Amygdala (tissue), 56 donors: ENCODE results near the gene NUP62.

Experiments
- DNase-seq, 56 donors: peaks; one replicate each; lab custom pipeline; 2025; lab: John Stamatoyannopoulos, UW

The NUP62 gene

DNA sequence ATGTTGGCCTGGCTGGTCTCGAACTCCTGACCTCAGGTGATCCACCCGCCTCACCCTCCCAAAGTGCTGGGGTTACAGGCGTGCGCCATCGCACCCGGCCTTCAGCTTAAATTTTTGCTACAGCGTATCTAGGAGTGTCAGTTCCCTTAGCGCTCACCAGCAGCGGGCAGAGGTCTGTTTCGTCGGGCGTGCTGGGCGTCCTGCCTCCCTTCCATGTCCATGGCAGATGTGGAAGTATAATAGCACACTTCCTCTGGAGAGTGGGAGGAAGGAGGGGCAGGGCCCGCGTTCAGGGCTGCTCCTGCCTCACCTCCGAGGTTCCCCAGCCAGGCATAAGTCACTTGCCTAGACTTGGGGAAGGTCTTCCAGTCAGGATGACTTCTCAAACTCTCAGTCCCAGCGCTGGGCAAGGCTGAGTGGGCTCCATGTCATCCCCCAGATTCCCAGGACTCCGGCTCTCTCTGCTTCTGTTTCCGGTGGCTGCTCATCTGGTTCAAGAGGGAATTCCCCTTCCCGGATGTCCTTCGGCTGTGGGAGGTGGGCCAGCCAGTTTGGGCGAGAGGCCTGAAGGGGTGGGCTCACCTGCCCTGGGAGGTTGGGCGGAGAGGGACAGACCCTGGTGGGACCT lies 42.2 kb downstream of the NUP62 start:
- DNase-seq: no peak

DNA sequence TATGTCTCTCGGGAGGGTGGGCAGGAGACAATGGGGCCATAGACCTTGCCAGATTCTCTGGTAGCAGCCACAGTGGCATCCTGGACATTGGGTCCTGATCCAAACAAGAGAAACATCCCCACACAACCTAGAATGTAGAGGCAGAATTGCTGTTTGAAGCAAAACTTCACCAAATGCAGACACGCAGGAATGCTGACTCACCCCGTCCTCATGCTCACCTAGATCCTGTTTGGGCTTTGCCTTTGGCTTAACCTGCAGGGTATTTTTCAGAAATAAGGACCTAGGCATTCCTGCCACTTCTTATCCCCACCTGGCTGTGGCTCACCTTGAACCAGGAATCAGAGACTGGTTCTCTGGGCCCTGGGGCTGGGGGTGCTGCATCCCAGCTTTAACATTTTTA lies 44.5 kb downstream of the NUP62 start:
- no peak for DNase-seq

DNA sequence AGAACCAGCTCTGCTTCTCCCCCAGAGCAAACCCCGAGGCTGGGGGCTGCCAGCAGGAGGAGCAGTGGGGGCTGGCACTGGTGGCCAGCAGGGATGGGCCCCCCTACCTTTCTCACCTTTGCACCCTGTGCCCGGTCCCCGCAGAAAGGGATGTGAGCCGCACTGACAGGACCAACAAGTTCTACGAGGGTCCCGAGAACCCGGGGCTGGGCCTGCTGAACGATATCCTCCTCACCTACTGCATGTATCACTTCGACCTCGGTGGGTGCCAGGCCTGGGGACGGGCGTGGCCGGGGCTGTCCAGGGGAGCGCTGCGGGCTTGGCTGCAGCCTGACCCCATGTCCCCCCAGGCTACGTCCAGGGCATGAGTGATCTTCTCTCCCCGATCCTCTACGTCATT lies 45.2 kb downstream of the NUP62 start:
- no peak for DNase-seq

DNA sequence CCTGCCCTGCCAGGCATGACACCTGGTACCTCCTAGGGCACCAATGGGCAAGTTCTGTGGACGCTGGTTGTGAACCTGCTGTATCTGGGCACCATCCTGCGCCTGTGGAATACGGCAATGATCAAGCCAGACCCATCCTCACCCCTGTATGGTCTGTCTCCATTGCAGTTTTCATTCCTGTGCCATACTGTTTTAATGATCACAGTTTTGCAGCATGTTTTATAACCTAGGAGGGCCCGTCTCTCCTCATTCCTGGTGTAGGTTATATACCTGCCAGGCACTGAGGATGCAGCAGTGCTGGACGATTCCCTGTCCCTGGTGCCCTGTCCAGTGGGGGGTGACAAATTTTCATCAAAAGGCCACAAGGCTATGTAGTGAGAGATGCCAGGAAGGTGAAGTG lies 46.2 kb downstream of the NUP62 start:
- DNase-seq: no peak

DNA sequence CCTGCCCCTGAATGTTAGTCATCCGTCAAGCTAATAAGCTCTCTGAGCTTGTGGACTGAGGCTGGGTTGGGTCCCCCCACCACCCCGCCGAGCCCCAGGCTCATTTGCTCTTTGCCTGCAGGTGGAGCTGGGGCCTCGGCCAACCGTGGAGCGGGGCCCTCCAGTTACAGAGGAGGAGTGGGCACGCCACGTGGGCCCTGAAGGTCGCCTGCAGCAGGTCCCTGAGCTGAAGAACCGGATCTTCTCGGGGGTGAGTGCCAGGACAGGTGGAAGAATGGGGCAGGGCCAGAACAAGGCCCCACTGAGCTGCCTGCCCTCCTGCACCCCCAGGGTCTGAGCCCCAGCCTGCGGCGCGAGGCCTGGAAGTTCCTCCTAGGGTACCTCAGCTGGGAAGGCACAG lies 46.7 kb downstream of the NUP62 start:
- DNase-seq: no peak

DNA sequence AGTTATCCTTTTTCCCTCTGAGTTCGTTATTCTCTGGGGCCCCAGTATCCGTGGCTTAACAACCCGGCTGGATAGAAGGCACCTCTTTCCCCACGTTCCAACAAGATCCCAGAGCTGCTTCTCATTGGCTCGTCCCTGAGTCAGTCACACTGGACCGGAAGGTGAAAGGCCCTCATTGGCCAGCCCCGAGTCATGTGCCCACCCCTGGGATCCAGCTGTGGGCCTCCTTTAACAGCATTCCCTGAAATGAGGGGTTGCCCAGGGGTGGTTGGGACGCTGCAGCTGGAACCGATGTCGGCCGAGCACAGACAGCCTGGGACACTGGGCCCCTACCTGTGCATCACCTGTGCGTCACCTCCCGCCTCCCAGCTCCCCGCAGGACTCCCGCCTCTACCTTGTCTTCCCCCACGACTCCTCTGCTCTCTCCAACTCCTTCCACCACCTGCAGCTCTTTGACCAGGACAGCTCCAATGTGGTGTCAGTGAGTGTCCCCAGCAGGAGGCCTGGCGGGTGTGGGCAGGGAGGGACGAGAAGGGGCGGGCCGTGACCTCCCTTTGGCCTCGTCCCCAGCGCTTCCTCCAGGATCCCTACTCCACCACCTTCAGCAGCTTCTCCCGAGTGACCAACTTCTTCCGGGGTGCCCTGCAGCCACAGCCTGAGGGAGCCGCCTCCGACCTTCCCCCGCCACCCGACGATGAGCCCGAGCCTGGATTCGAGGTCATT lies 47.5 kb downstream of the NUP62 start:
- DNase-seq: no peak

DNA sequence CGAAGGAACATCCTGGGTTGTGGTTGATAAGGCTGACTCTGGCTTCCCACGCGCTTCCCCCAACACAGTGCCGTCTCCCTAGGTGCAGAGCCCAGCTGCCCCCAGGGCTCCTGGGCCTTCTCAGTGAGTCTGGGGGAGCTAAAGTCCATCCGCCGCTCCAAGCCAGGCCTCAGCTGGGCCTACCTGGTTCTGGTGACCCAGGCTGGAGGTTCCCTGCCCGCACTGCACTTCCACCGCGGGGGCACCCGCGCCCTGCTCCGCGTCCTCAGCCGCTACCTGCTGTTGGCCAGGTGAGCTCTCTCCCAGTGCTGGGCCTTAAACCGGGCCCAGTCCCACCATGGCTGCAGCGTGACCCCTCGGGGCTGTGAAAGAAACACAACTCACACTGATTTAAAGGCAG lies 48.1 kb downstream of the NUP62 start:
- DNase-seq: no peak

DNA sequence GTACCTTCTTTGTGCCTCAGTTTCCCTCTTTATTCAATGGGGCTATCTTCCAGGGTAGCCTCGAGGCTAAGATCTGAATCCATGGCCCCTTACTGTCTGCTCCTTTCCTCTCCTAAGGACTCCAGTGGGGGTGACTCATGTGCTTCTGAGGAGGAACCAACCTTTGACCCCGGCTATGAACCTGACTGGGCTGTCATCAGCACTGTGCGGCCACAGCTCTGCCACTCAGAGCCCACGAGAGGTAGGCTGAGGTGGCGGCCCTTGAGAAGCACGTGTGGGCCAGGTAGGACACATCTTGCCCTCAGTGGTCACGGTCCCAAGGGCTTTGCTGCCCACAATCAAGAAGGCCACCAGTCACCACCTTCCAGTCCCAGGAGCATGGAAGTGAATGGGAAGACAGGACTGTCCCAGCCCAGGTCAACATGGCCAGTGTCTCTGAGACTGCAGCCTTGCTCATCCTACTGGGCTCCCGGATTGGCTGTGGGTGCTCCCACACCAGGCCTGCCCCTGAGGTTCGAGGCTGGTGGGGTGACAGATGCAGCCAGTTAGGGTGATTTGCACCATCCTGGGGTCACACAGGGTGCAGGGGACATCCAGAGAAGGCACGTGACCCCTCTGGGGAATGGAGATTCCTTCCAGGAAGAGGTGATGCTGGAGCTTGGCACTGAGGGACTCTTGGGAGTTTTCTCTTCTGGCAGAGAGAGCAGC lies 49.0 kb downstream of the NUP62 start:
- no peak for DNase-seq

DNA sequence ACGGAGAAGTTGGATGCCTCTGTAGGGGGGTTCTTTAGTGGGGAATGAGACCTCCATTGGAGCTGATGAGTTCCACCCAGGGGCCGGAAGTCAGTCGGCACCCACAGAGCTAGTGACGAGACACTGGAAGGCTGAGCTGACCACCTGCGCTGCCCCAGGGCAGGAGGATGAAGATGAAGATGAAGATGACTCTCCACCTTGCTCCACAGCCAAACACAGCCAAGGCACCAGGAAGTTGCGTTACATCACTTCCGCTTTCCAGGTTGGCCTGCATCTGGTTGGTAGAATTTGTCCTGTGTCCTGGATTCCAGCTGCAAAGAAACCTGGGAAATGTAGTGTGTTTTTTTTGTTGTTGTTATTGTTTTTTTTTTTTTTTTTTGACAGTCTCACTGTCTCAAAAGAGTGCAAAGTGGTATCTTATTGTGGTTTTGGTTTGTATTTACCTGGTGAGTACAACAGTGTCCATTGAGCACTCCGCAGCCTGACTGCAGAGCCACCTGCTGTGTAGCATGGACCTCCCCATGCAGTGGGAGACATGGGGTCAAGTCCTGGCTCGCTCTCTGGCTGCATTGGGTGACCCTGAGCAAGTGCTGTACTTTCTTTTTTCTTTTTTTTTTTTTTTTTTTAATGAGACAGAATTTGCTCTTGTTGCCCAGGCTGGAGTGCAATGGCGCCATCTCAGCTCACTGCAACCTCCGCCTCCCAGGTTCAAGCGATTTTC lies 49.9 kb downstream of the NUP62 start:
- no peak for DNase-seq

DNA sequence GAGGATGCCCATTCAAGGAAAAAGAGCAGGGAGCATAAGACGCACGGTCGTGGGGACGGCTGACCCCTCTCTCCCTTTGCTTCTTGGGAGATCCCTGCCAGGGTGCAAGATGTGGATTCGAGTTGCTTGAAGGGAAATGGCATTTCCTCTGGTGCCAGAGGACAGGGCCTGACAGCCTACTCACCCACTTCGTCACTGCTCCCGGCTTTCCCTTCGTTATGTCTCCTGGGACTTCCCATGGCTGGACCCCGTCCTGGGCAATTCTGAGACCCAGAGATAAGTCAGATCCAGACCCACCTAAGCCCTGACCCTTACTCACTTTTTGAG lies 50.6 kb downstream of the NUP62 start:
- DNase-seq: no peak

DNA sequence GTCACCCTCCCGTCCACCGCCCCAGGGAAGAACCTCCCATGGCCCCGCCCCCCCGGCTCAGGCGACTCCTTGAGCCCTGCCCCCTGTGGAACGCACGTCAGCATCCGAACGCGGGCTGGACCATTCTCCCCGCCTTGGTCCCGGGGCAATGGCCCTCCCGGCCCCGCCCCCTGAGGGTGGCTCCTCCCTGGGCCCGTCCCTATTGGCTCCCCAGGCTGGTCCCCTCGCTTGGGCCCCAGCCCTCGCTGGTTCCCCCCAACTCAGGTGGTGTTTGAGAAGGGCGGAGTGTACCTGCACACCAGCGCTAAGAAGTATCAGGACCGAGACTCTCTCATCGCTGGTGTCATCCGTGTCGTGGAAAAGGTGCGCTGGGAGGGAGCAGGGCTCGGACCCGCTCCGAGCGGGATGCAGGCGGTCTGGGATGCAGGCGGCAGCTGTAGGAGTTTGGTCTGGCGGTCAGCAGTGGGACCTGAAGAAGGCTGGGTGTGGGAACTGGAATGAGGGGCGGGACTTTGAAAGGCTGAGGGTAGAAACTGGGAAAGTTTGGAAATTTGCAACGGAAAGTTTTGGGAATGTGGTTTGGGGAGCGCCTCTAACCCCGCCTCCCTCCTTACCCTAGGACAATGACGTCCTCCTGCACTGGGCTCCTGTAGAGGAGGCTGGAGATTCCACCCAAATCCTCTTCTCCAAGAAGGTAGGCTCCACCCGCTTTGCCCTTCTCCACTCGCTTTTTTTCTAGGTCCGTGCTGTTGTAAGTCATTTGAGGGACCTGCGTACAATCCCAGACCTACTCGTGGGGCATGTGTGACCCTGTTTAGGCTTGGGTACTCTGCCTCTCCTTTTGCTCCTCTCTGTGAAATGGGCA lies 51.2 kb downstream of the NUP62 start:
- peak in 54 of 56 donors; percentile 82 to 99 (median 95) for DNase-seq

DNA sequence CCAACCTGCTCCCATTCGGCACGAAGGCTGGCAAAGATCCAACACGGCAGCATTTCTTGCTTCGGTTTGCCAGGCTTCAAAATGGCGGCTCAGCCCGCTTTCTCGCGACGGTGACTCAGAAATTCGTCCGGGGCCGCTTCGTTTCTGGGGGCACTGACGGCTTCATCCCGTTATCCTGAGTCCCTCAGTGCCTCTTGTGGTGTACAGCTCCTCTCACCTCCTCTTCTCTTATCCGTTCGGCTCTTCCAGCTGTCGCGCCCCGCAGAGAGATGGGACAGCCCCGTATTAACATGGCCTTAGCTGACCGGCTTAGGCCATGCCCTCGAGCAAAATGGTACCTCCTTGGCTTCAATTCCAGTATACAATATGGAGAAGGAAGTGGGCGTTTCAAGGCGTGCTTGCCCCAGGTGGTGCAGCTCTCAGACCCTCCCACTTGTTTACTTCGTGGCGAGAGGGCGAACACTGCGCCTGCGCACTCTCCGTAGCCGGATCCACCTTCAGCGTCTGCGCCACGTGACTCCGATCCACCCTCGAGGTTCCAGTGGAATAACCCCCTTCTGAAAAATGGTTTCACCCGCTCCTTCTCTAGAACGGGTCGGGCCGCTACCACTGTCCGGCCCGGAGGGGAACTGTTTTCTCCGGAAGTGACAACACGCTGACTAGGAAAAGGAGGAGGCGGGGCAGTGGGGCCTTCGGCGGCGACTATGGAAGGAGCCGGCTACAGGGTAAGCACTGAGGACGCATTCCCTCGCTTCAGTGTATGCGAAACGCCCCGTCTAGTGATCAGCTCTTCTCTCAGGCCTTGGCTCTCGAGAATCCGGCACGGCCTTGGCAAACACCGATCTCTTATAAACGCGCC lies 52.1 kb downstream of the NUP62 start, which contains the start of the genes AKT1S1 and TBC1D17:
Gene AKT1S1, minus strand, starts transcription at position 336 of the 859 bp plus-strand sequence. CDS start 4,060 bp downstream, outside the sequence.
Gene TBC1D17, plus strand, starts transcription at position 683 of the 859 bp plus-strand sequence. Its CDS starts 22 bp downstream, at position 705.
- DNase-seq: peak; percentile 95 to 100 (median 99)

DNA sequence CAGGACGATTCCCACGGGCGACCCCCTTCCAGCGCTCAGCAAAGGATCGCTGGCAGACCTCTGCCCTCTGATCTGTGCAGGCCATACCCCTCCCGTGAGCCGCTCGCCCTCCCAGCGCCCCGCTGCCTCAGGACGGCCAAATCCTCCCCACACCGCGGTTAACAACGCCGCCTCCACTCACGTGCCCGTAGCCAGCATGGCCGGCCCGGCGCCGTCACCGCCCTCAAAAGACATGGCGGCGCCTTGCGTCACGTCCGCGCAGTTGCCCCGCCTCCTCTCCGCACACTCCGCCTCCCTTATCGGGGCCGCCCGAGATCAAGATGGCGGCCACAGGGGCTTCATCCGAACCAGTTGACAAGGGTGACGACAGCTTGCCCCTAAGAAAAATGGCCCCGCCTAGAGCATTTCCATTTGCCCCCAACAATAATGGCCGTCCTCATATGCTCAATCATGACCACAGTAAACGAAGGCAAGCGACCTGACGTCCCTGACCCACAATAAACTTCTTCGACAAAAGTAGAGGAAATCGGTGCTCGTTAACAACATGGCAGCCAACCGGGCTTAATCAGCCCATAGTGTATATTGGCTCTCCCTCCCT lies 52.8 kb downstream of the NUP62 start:
- DNase-seq: peak; percentile 94 to 100 (median 97)

DNA sequence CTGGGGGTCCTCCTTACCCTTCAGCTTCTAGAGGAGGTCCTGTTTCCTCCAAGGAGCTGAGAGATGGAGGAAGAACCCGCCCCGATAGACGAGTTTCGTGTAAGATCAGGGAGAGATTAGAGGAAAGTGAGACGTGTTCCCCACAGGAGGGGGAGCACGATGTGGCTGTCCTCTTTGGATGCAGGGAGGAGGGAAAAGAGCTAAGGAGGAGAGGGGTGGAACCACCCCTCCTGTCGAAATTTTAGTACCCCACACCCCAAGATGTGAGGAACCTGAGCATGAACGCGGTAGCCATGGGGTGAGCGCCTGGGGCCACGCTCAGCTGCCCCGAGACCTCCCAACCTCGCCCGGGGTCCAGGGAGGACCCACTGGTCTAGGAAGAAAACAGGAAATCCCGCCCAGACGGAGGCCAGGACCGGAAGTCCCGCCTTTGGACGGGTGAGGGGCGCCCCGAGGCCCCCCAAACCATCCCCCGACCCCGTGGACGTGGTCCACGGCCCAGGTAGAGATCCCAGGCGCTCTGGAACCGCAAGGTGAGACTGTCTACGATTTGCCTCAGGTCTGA lies 53.4 kb downstream of the NUP62 start:
- DNase-seq: peak in 43 of 56 donors; percentile 24 to 76 (median 62)

DNA sequence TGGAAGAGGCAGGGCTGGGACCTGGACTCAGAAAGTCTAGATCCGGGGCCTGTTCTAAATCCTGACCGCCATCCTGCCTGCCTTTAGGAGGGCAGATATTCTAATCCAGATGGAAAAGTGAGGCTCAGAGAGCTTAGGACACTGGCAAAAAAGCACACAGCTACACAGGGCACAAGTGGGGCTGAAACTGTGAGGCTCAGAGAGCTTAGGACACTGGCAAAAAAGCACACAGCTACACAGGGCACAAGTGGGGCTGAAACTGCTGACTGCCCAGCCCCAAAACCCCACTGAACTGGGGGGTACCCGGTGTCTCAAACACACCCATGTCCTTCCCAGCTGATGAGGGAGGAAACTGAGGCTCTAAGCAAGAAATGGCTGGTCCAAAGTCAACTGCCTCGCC lies 54.1 kb downstream of the NUP62 start:
- no peak for DNase-seq

DNA sequence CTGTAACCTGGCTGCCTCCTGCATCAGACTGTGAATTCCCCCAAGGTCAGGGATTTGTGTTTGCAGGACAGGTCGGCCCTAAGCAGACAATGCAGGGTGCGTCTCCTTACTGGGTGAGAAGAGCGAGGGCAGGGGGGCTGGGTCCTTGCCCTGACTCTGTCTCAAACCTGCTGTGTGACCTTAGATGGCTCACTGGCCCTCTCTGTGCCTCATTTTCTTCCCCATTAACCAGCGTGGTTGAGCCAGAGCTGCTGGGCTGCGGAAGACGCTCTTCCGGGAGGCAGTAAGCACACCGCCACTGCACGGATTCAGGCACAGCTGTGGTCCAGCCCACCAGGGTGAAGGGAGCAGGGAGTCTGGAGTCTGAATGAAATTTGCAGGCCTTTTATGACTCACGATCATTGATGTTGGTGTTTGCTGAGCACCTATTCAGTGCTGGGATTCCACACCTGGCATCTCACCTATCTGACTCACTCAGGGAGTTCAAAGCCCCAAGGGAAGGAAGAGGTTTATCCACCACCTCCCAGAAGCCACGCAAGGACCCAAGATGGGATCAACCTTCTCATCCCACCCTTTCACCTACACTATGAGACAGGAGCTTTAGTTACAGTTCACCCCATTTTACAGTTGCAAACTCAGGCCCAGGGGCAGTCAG lies 54.7 kb downstream of the NUP62 start:
- no peak for DNase-seq

DNA sequence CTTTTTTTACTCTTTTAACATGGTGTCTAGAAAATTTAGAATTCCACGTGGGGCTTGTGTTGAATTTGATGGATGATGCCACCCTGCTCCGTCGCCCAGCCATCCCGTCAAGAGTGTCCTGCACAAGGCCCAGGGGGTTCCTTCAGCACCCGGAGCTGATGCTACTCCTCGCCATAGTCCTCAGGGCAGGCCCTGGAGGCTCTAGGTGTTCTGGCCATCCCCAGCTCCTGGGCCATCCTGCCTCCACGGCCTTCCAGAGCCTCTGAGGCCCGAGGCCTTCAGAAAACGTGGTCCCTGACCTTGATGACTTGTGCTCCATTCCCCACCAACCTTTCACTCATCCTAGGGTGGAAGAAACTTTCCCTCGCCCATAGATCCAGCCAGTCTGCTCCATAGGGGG lies 55.5 kb downstream of the NUP62 start:
- DNase-seq: no peak

DNA sequence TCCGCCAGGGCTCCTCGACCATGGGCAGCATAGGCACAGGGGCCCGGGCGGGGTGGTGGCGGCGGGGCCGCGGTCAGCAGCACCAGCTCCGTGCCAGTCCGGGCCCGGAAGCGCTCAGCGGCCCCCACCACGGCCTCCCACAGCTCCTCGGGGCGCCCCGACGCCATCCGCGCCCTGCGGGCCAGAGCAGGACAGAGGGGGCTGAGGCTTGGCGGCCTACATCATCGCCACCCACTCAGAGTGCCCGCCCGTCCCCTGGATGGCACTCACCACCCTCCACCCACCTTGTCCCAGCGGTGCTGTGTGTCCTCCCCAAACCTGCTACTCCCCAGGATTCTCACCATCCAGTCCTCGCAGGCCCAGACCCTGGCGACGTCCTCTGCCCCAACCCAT lies 56.2 kb downstream of the NUP62 start:
- DNase-seq: no peak
